K562 (cell line): Measurements from ENCODE around the gene NRCAM. TPM values are rescaled to one million over a fixed set of nuclear protein-coding genes. Genes with fewer than 3 reads are reported as not detected.

Source experiments
- CBFB ChIP-seq: sonication (generic); formaldehyde crosslinking; IDR thresholded peaks from 2 replicates; pipeline ENCODE4 v1.4.0; 2020; ENCODE audit warnings: mild to moderate bottlenecking, missing genetic modification reagents
- CEBPG ChIP-seq, 3 experiments: fragments of 200-800 bp in 1 of 3; sonication (Bioruptor generic) in 1 of 3; sonication (generic) in 1 of 3; formaldehyde crosslinking in 1 of 3; IDR thresholded peaks in 2 of 3; conservative IDR thresholded peaks in 1 of 3; 2 replicates each; pipeline versions ENCODE4 v1.6.1 to v1.8.0; 2016 to 2022; ENCODE audit warnings: missing compliant biosample characterization in 2 of 3, missing genetic modification characterization in 2 of 3, mild to moderate bottlenecking in 1 of 3, missing genetic modification reagents in 1 of 3
- DLX4 ChIP-seq: fragments of 250-450 bp; sonication (Bioruptor Pico); IDR thresholded peaks from 2 replicates; pipeline ENCODE4 v1.6.1; 2021; ENCODE audit warnings: mild to moderate bottlenecking
- EHMT2 ChIP-seq: fragments of 450-650 bp; IDR thresholded peaks from 2 replicates; pipeline ENCODE4 v1.6.1; 2018; ENCODE audit warnings: antibody characterized with exemption
- HMGXB4 ChIP-seq: sonication (generic); formaldehyde crosslinking; IDR thresholded peaks from 2 replicates; pipeline ENCODE4 v1.8.1; 2023; ENCODE audit warnings: mild to moderate bottlenecking, missing genetic modification reagents
- MAFG ChIP-seq: fragments of 450-650 bp; conservative IDR thresholded peaks from 2 replicates; pipeline ENCODE4 v1.6.1; 2016; ENCODE audit warnings: missing genetic modification characterization, missing compliant biosample characterization
- MEF2A ChIP-seq: IDR thresholded peaks from 2 replicates; pipeline ENCODE4 v1.6.1; 2011; ENCODE audit warnings: low read depth, mild to moderate bottlenecking, low read length, moderate library complexity; ENCODE audit not compliant: control insufficient read depth
- NR2F6 ChIP-seq: fragments of 450-650 bp; formaldehyde crosslinking; IDR thresholded peaks from 2 replicates; pipeline ENCODE4 v1.4.0; 2020; ENCODE audit warnings: mild to moderate bottlenecking
- RAD21 ChIP-seq, 2 experiments: fragments of 250-450 bp in 1 of 2; fragments of 450-650 bp in 1 of 2; sonication (Bioruptor Pico) in 1 of 2; formaldehyde crosslinking in 1 of 2; IDR thresholded peaks in 1 of 2; conservative IDR thresholded peaks in 1 of 2; 2 replicates each; pipeline versions ENCODE4 v1.4.0 to v1.8.0; 2020 to 2022; ENCODE audit warnings: mild to moderate bottlenecking in 2 of 2, moderate library complexity in 1 of 2
- RAD51 ChIP-seq: fragments of 450-650 bp; IDR thresholded peaks from 2 replicates; pipeline ENCODE4 v1.7.1; 2016; ENCODE audit warnings: low read depth, mild to moderate bottlenecking, borderline replicate concordance
- TEAD2 ChIP-seq: fragments of 450-650 bp; IDR thresholded peaks from 2 replicates; pipeline ENCODE4 v1.6.1; 2016; ENCODE audit warnings: missing genetic modification characterization, control low read depth, missing compliant biosample characterization
- ZNF324 ChIP-seq: fragments of 250-450 bp; sonication (Bioruptor Pico); IDR thresholded peaks from 2 replicates; pipeline ENCODE4 v1.4.0; 2020; ENCODE audit warnings: mild to moderate bottlenecking
- polyA plus RNA-seq, 8 experiments: library from polyadenylated mRNA; depleted of rRNA in 4 of 8; stranded (reverse) in 5 of 8; unstranded in 3 of 8; fragments of >200 nt; fragmentation: Nextera tagmentation in 2 of 8; fragmentation: Illumina TruSeq in 1 of 8; extraction: Ambion mirVana in 2 of 8; extraction: Trizol in 1 of 8; gene quantifications; 2 replicates each; pipeline versions ENCODE4 v1.2.1 to v1.2.3, GENCODE V29; 2011 to 2014; ENCODE audit warnings: inconsistent platforms in 1 of 8, missing spikeins in 1 of 8
- total RNA-seq, 7 experiments: library from RNA; depleted of rRNA in 6 of 7; stranded (reverse); fragments of >200 nt in 6 of 7; fragmentation: Illumina TruSeq in 2 of 7; extraction: Trizol in 2 of 7; gene quantifications; 2 replicates each; pipeline versions ENCODE4 v1.2.1 to v1.2.3, GENCODE V29; 2011 to 2021; ENCODE audit warnings: low replicate concordance in 1 of 7
- TF ChIP-seq, protein P1 (sequence below), 3 experiments: IDR thresholded peaks in 2 of 3; conservative IDR thresholded peaks in 1 of 3; 2 replicates each; pipeline ENCODE4 v1.5.1; 2011 to 2012; ENCODE audit warnings: low read length in 3 of 3, mild to moderate bottlenecking in 3 of 3, control low read depth in 2 of 3, improper control_type of control experiment in 1 of 3, inconsistent platforms in 1 of 3, low read depth in 1 of 3, mixed read lengths in 1 of 3, moderate library complexity in 1 of 3; ENCODE audit not compliant: insufficient read depth in 2 of 3
- TF ChIP-seq, protein P2 (sequence below): fragments of 250-450 bp; sonication (Bioruptor Pico); IDR thresholded peaks from 2 replicates; pipeline ENCODE4 v1.4.0; 2020; ENCODE audit warnings: mild to moderate bottlenecking, moderate library complexity, borderline replicate concordance
- TF ChIP-seq, protein P3 (sequence below): sonication (generic); formaldehyde crosslinking; IDR thresholded peaks from 2 replicates; pipeline ENCODE4 v1.8.0; 2023; ENCODE audit warnings: mild to moderate bottlenecking, missing genetic modification reagents

Gene NRCAM
- total and polyA plus RNA-seq, 9 of the 15 experiments (the other 6 are each of a cell fraction or from before 2014, with no cell fraction given), result 0.03 to 0.54 (median 0.12) TPM; not detected in 1

GRCh38 chr7:108384716-108385483 is 71.3 kb downstream of the NRCAM start (continued):
- TF ChIP-seq, protein P1, sequence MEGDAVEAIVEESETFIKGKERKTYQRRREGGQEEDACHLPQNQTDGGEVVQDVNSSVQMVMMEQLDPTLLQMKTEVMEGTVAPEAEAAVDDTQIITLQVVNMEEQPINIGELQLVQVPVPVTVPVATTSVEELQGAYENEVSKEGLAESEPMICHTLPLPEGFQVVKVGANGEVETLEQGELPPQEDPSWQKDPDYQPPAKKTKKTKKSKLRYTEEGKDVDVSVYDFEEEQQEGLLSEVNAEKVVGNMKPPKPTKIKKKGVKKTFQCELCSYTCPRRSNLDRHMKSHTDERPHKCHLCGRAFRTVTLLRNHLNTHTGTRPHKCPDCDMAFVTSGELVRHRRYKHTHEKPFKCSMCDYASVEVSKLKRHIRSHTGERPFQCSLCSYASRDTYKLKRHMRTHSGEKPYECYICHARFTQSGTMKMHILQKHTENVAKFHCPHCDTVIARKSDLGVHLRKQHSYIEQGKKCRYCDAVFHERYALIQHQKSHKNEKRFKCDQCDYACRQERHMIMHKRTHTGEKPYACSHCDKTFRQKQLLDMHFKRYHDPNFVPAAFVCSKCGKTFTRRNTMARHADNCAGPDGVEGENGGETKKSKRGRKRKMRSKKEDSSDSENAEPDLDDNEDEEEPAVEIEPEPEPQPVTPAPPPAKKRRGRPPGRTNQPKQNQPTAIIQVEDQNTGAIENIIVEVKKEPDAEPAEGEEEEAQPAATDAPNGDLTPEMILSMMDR (IDR thresholded peaks at IDR 0.05 in 2 of 3, conservative IDR thresholded peaks at IDR 0.05 in 1 of 3; ENCODE audit: insufficient read depth in 2 of 3, low read depth in 1 of 3, low read length in 3 of 3), result peak; percentile 15 to 57 (median 54); a peak in 3 of 6 replicates
- no peak for TF ChIP-seq MEF2A
- no peak for TF ChIP-seq MAFG (tag)
- TF ChIP-seq CEBPG (CRISPR knock-in tag; IDR thresholded peaks at IDR 0.05), result no peak
- 0 out of 4 replicates have a peak, but pooled peaks of 1 of the 2 experiments have one; percentile 29 for TF ChIP-seq CEBPG (tag; conservative IDR thresholded peaks at IDR 0.05 in 1 of 2, IDR thresholded peaks at IDR 0.05 in 1 of 2)
- TF ChIP-seq, protein P2, sequence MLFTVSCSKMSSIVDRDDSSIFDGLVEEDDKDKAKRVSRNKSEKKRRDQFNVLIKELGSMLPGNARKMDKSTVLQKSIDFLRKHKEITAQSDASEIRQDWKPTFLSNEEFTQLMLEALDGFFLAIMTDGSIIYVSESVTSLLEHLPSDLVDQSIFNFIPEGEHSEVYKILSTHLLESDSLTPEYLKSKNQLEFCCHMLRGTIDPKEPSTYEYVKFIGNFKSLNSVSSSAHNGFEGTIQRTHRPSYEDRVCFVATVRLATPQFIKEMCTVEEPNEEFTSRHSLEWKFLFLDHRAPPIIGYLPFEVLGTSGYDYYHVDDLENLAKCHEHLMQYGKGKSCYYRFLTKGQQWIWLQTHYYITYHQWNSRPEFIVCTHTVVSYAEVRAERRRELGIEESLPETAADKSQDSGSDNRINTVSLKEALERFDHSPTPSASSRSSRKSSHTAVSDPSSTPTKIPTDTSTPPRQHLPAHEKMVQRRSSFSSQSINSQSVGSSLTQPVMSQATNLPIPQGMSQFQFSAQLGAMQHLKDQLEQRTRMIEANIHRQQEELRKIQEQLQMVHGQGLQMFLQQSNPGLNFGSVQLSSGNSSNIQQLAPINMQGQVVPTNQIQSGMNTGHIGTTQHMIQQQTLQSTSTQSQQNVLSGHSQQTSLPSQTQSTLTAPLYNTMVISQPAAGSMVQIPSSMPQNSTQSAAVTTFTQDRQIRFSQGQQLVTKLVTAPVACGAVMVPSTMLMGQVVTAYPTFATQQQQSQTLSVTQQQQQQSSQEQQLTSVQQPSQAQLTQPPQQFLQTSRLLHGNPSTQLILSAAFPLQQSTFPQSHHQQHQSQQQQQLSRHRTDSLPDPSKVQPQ, result no peak
- no peak for TF ChIP-seq NR2F6 (CRISPR knock-in tag)
- TF ChIP-seq RAD21 (CRISPR knock-in tag; conservative IDR thresholded peaks at IDR 0.05 in 1 of 2, IDR thresholded peaks at IDR 0.05 in 1 of 2), result peak in 1 of 2 experiments; percentile 58; a peak in 3 of 4 replicates
- TF ChIP-seq TEAD2 (tag), result no peak
- TF ChIP-seq EHMT2, result no peak
- no peak for TF ChIP-seq DLX4 (CRISPR knock-in tag)
- no peak for TF ChIP-seq HMGXB4 (CRISPR knock-in tag)
- TF ChIP-seq ZNF324 (CRISPR knock-in tag), result no peak
- no peak for TF ChIP-seq RAD51
- no peak for TF ChIP-seq CBFB (CRISPR knock-in tag)
- TF ChIP-seq, protein P3, sequence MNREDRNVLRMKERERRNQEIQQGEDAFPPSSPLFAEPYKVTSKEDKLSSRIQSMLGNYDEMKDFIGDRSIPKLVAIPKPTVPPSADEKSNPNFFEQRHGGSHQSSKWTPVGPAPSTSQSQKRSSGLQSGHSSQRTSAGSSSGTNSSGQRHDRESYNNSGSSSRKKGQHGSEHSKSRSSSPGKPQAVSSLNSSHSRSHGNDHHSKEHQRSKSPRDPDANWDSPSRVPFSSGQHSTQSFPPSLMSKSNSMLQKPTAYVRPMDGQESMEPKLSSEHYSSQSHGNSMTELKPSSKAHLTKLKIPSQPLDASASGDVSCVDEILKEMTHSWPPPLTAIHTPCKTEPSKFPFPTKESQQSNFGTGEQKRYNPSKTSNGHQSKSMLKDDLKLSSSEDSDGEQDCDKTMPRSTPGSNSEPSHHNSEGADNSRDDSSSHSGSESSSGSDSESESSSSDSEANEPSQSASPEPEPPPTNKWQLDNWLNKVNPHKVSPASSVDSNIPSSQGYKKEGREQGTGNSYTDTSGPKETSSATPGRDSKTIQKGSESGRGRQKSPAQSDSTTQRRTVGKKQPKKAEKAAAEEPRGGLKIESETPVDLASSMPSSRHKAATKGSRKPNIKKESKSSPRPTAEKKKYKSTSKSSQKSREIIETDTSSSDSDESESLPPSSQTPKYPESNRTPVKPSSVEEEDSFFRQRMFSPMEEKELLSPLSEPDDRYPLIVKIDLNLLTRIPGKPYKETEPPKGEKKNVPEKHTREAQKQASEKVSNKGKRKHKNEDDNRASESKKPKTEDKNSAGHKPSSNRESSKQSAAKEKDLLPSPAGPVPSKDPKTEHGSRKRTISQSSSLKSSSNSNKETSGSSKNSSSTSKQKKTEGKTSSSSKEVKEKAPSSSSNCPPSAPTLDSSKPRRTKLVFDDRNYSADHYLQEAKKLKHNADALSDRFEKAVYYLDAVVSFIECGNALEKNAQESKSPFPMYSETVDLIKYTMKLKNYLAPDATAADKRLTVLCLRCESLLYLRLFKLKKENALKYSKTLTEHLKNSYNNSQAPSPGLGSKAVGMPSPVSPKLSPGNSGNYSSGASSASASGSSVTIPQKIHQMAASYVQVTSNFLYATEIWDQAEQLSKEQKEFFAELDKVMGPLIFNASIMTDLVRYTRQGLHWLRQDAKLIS (CRISPR knock-in tag), result no peak
